ENCODE data around the gene MRPS25. TPM values are rescaled to one million over a fixed set of nuclear protein-coding genes. Genes with fewer than 3 reads are reported as not detected.

MRPS25 gene
- total and polyA plus RNA-seq, 7 donors: 25.8 to 86.1 (median 44.5) TPM

DNA sequence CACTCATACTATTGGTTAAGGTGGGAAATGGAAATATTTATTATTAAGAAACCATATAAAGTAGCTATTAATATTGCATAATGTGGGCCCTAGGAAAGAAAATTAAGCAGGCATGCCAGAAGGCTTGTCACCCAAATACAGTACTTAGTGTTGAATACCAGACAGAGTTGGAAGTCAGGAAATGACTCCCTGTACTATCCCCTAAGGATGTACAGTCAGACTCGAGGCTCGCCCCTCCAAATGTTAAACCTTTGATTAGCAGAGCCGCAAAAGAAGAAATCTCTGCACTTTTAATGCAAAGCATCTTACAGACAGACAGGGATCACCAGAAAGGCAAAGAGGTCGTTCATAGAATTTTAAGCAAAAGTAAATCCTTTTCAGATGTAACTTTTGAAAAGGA lies 45.1 kb upstream of the MRPS25 start:
- DNase-seq: no peak
- no peaks in the 10 kb centered on the region for H3K9me3 ChIP-seq
- intact Hi-C loops (cut with DNase I): no loop called here
- H3K36me3 ChIP-seq: no peaks in the 10 kb centered on the region
- H3K4me1 ChIP-seq: peaks cover 0 to 6% (median 4%) of the 10 kb centered on the region in 4 donors
- H3K27ac ChIP-seq: no peak overlapping the region
- TF ChIP-seq, protein P1, sequence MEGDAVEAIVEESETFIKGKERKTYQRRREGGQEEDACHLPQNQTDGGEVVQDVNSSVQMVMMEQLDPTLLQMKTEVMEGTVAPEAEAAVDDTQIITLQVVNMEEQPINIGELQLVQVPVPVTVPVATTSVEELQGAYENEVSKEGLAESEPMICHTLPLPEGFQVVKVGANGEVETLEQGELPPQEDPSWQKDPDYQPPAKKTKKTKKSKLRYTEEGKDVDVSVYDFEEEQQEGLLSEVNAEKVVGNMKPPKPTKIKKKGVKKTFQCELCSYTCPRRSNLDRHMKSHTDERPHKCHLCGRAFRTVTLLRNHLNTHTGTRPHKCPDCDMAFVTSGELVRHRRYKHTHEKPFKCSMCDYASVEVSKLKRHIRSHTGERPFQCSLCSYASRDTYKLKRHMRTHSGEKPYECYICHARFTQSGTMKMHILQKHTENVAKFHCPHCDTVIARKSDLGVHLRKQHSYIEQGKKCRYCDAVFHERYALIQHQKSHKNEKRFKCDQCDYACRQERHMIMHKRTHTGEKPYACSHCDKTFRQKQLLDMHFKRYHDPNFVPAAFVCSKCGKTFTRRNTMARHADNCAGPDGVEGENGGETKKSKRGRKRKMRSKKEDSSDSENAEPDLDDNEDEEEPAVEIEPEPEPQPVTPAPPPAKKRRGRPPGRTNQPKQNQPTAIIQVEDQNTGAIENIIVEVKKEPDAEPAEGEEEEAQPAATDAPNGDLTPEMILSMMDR (IDR thresholded peaks at IDR 0.05): no peak
- no peak for TF ChIP-seq POLR2A (IDR thresholded peaks at IDR 0.05)
- no peak for TF ChIP-seq EP300 (IDR thresholded peaks at IDR 0.05)
- TF ChIP-seq POLR2AphosphoS5 (IDR thresholded peaks at IDR 0.05): no peak
- no peak overlapping the region for H3K4me3 ChIP-seq
- WGBS, 2 donors: 81 to 87% methylated on average over 4 of the region's 4 CpGs
- H3K27me3 ChIP-seq: no peaks in the 10 kb centered on the region

DNA sequence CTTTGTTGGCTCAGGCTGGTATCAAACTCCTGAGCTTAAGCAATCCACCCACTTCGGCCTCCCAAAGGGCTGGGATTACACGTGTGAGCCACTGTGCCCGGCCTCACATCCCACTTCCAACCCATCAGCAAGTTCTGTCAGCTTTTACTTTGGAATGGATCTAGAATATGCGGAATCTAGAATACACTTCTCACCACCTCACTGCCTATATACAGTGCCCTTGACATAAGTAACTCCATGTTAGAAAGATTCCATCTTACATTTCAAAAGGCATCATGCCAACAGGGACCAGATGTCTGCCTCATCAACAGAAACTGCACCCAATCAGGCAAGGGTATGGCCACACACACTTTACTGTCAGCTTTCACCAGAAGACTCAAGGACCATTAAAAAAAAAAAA lies 43.8 kb upstream of the MRPS25 start:
- Histone ChIP-seq H3K4me1 (peaks cover 0 to 6% (median 4%) of the 10 kb centered on the region in 4 donors), H3K36me3 (no peaks in the 10 kb centered on the region), H3K9me3 (no peaks in the 10 kb centered on the region), H3K4me3 (no peak overlapping the region), H3K27ac (no peak overlapping the region), H3K27me3 (no peaks in the 10 kb centered on the region)
- TF ChIP-seq, protein P1 (IDR thresholded peaks at IDR 0.05): no peak
- no peak for TF ChIP-seq EP300 (IDR thresholded peaks at IDR 0.05)
- TF ChIP-seq POLR2AphosphoS5 (IDR thresholded peaks at IDR 0.05): no peak
- no peak for TF ChIP-seq POLR2A (IDR thresholded peaks at IDR 0.05)
- 89 to 90% methylated on average over 4 of the region's 4 CpGs for WGBS, 2 donors
- no peak for DNase-seq
- intact Hi-C loops (cut with DNase I): loop anchor here (2.0 kb wide), 1 partner anchor 96 kb away; no protein-coding TSS in a partner anchor

DNA sequence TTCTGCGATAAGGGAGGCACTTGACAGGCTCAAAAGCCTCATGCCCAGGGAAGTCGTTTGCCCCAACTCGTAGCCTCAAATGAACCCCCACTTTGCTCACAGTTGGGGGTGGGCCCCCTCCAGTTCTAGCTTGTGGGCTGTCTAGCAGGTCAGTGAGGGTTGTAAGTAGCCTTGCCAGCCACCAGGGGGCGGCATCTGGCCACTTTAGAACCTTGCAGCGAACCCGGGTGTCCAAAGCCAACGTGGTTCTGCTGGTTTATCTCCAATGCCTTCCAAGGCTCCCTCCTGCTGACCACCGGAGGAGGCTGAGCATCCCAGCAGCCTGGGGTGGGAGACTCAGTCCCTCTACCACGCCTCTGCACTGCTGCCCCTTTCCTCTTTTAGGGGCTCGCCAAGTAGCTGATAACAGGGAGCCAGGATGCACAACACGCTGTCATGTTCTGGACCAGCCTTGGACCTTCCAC lies 43.0 kb upstream of the MRPS25 start:
- no peaks in the 10 kb centered on the region for H3K9me3 ChIP-seq
- TF ChIP-seq POLR2A (IDR thresholded peaks at IDR 0.05) (no peak), POLR2AphosphoS5 (IDR thresholded peaks at IDR 0.05) (no peak), EP300 (IDR thresholded peaks at IDR 0.05) (no peak)
- TF ChIP-seq, protein P1 (IDR thresholded peaks at IDR 0.05): peak; percentile 64 to 89 (median 78)
- intact Hi-C loops (cut with DNase I): loop anchor here (2.0 kb wide), 1 partner anchor 97 kb away; no protein-coding TSS in a partner anchor
- no peaks in the 10 kb centered on the region for H3K27me3 ChIP-seq
- 14 to 20% methylated on average over 11 of the region's 11 CpGs for WGBS, 2 donors
- no peak overlapping the region for H3K4me3 ChIP-seq
- DNase-seq: peak; percentile 87
- H3K27ac ChIP-seq: no peak overlapping the region
- no peaks in the 10 kb centered on the region for H3K36me3 ChIP-seq
- H3K4me1 ChIP-seq: peaks cover 0 to 10% (median 7%) of the 10 kb centered on the region in 4 donors

DNA sequence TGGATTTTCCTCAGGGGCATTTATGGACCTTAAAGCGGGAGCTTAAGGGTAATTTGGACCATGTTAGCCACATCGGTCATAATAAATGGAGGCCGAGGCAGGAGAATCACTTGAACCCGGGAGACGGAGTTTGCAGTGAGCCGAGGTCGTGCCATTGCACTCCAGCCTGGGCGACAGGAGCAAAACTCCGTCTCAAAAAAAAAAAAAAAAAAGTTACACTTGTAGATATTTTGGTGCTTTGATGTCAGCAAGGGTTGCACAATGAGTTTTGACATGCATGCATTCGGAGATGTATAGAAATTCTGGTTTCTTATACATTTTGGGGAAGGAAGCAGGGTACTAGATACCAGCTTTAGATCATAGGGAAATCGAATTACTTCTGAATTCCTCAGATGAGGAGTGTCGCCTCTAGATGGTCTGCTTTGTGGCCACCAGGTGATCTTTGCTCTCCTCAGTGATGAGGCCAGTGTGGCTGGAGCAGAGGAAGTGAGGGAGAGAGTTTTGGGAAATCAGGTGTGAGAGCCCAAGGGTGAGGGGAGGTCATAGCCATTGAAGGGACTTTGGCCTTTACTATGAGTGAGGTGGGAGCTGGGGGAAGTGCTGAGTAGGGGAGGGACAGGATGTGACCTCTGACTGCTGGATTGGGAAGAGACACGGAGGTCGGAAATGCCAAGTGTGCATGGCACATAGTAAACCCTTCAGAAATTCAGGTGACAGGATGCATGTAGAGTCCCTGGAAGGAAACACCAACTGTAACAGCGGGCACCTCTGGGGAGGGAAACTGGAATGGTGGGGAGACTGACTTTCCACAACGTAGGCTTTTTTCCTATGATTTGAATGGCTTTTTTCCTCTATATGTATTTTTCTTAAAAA lies 42.2 kb upstream of the MRPS25 start:
- intact Hi-C loops (cut with DNase I): no loop called here
- Histone ChIP-seq H3K27ac (no peak overlapping the region), H3K27me3 (no peaks in the 10 kb centered on the region), H3K4me1 (peaks cover 0 to 17% (median 13%) of the 10 kb centered on the region in 4 donors), H3K9me3 (no peaks in the 10 kb centered on the region), H3K36me3 (no peaks in the 10 kb centered on the region), H3K4me3 (no peak overlapping the region)
- WGBS, 2 donors: 75 to 81% methylated on average over 16 of the region's 16 CpGs
- DNase-seq: no peak
- TF ChIP-seq EP300 (IDR thresholded peaks at IDR 0.05) (no peak), POLR2AphosphoS5 (IDR thresholded peaks at IDR 0.05) (no peak), POLR2A (IDR thresholded peaks at IDR 0.05) (no peak)
- TF ChIP-seq, protein P1 (IDR thresholded peaks at IDR 0.05): no peak
